HG03521 (cell line): ENCODE data around the gene CRYGD.
"Not testable (repeated sequence)": the region's sequence is repeated elsewhere in the genome, so short reads cannot be mapped to it uniquely, and the experiment has no call there.

ENCODE experiments used
- ATAC-seq: cut with Tn5 transposase; IDR thresholded peaks from one replicate; pipeline ENCODE4 v1.9.1; 2021; ENCODE audit warnings: mild to moderate bottlenecking, moderate library complexity; ENCODE audit not compliant: unreplicated experiment

The CRYGD gene

GRCh38 chr2:208130712-208131110 lies 6.4 kb upstream of the CRYGD start:
- ATAC-seq: no peak

- no peak for ATAC-seq
Measured at GRCh38 chr2:208129744-208130711, 5.7 kb upstream of the CRYGD start, which contains the start of gene CRYGC. Gene CRYGC (minus strand): TSS chr2:208129828. CDS start chr2:208129792, 36 bp downstream.

GRCh38 chr2:208128136-208128535 lies 3.8 kb upstream of the CRYGD start:
- no peak for ATAC-seq

- ATAC-seq: no peak
Measured at GRCh38 chr2:208127090-208127489, 2.8 kb upstream of the CRYGD start.

- no peak for ATAC-seq
Measured at GRCh38 chr2:208125251-208125650, 927 bp upstream of the CRYGD start.

- ATAC-seq: no peak
Measured at GRCh38 chr2:208122248-208122647, 2.1 kb downstream of the CRYGD start.

- ATAC-seq: no peak
Measured at GRCh38 chr2:208118918-208119317, 5.4 kb downstream of the CRYGD start.

- ATAC-seq: not testable (repeated sequence)
Measured at GRCh38 chr2:208117390-208117789, 6.9 kb downstream of the CRYGD start.

- ATAC-seq: no peak
Measured at GRCh38 chr2:208112969-208113368, 11.4 kb downstream of the CRYGD start.

- not testable (repeated sequence) for ATAC-seq
Measured at GRCh38 chr2:208112273-208112745, 12.0 kb downstream of the CRYGD start.

- ATAC-seq: no peak
Measured at GRCh38 chr2:208103616-208104015, 20.7 kb downstream of the CRYGD start.

- no peak for ATAC-seq
Measured at GRCh38 chr2:208101716-208102631, 22.4 kb downstream of the CRYGD start.

- ATAC-seq: no peak
Measured at GRCh38 chr2:208099682-208100470, 24.4 kb downstream of the CRYGD start.

- not testable (repeated sequence) for ATAC-seq
Measured at GRCh38 chr2:208098701-208099100, 25.6 kb downstream of the CRYGD start.

- no peak for ATAC-seq
Measured at GRCh38 chr2:208098267-208098666, 26.1 kb downstream of the CRYGD start.

GRCh38 chr2:208097801-208098200 lies 26.5 kb downstream of the CRYGD start:
- no peak for ATAC-seq

GRCh38 chr2:208097313-208097712 lies 27.0 kb downstream of the CRYGD start:
- ATAC-seq: no peak

- no peak for ATAC-seq
Measured at GRCh38 chr2:208096080-208096479, 28.2 kb downstream of the CRYGD start.

GRCh38 chr2:208093128-208093527 lies 31.2 kb downstream of the CRYGD start:
- no peak for ATAC-seq

GRCh38 chr2:208092093-208092832 lies 32.1 kb downstream of the CRYGD start:
- ATAC-seq: no peak
